Astrocyte (in vitro differentiated cells and primary cell): Measurements from ENCODE around the gene ZNF692. TPM values are rescaled to one million over a fixed set of nuclear protein-coding genes. Genes with fewer than 3 reads are reported as not detected.

Experiments used
- DNase-seq: peaks from one replicate; pipeline ENCODE4 v3.0.0-alpha.2; 2010; ENCODE audit warnings: low read depth
- FAIRE-seq: peaks from 2 replicates; lab custom pipeline; 2011; peaks lifted over from hg19 to GRCh38; lab: Jason Lieb, UNC
- H2AFZ ChIP-seq: 2 replicates; pipeline ENCODE4 v1.6.0; 2012; ENCODE audit warnings: low read depth, low read length, inconsistent platforms
- H3K27ac ChIP-seq: 2 replicates; pipeline ENCODE4 v1.5.1; 2011; ENCODE audit warnings: low read depth, low read length, inconsistent platforms
- H3K27me3 ChIP-seq: 2 replicates; pipeline ENCODE4 v1.6.0; 2011; ENCODE audit warnings: low read length, inconsistent platforms; ENCODE audit not compliant: insufficient read depth
- H3K36me3 ChIP-seq: 2 replicates; pipeline ENCODE4 v1.5.1; 2011; ENCODE audit warnings: low read length, inconsistent platforms; ENCODE audit not compliant: insufficient read depth
- H3K4me1 ChIP-seq: 2 replicates; pipeline ENCODE4 v1.5.1; 2011; ENCODE audit warnings: low read length, inconsistent platforms; ENCODE audit not compliant: insufficient read depth
- H3K4me2 ChIP-seq: 2 replicates; pipeline ENCODE4 v1.6.0; 2012; ENCODE audit warnings: low read length, inconsistent platforms
- H3K4me3 ChIP-seq: 2 replicates; pipeline ENCODE4 v1.5.1; 2011; ENCODE audit warnings: low read depth, mild to moderate bottlenecking, low read length, inconsistent platforms; ENCODE audit not compliant: insufficient read depth
- H3K79me2 ChIP-seq: 2 replicates; pipeline ENCODE4 v1.6.0; 2012; ENCODE audit warnings: mild to moderate bottlenecking, low read length, inconsistent platforms; ENCODE audit not compliant: insufficient read depth
- H3K9ac ChIP-seq: 2 replicates; pipeline ENCODE4 v1.6.0; 2012; ENCODE audit warnings: mild to moderate bottlenecking, low read length, inconsistent platforms
- H3K9me3 ChIP-seq: 2 replicates; pipeline ENCODE4 v1.5.1; 2012; ENCODE audit warnings: low read depth, mild to moderate bottlenecking, low read length, inconsistent platforms; ENCODE audit not compliant: insufficient read depth
- H4K20me1 ChIP-seq: 2 replicates; pipeline ENCODE4 v1.6.0; 2012; ENCODE audit warnings: low read length, inconsistent platforms; ENCODE audit not compliant: insufficient read depth
- H3K27ac Mint-ChIP-seq: one replicate; pipeline ENCODE4 v1.8.0; 2021; ENCODE audit warnings: mild to moderate bottlenecking, mixed read lengths; ENCODE audit not compliant: unreplicated experiment
- H3K27me3 Mint-ChIP-seq: one replicate; pipeline ENCODE4 v1.8.0; 2021; ENCODE audit warnings: low read depth, mixed read lengths; ENCODE audit not compliant: unreplicated experiment
- H3K36me3 Mint-ChIP-seq: one replicate; pipeline ENCODE4 v1.8.0; 2021; ENCODE audit warnings: low read depth, mixed read lengths; ENCODE audit not compliant: unreplicated experiment
- H3K4me1 Mint-ChIP-seq: one replicate; pipeline ENCODE4 v1.8.0; 2021; ENCODE audit warnings: low read depth, mixed read lengths; ENCODE audit not compliant: unreplicated experiment
- H3K4me3 Mint-ChIP-seq: one replicate; pipeline ENCODE4 v1.8.0; 2021; ENCODE audit warnings: mild to moderate bottlenecking, moderate library complexity, mixed read lengths; ENCODE audit not compliant: unreplicated experiment
- H3K9me3 Mint-ChIP-seq: one replicate; pipeline ENCODE4 v1.8.0; 2021; ENCODE audit warnings: mild to moderate bottlenecking, mixed read lengths; ENCODE audit not compliant: unreplicated experiment
- CTCF ChIP-seq: IDR thresholded peaks from 2 replicates; pipeline ENCODE4 v1.5.1; 2011; ENCODE audit warnings: low read depth, mild to moderate bottlenecking, inconsistent platforms, low read length, moderate library complexity; ENCODE audit not compliant: insufficient read depth
- EZH2 ChIP-seq: IDR thresholded peaks from 2 replicates; pipeline ENCODE4 v1.6.1; 2012; ENCODE audit warnings: mild to moderate bottlenecking, low read length, inconsistent platforms; ENCODE audit not compliant: insufficient read depth
- total RNA-seq: library from RNA; stranded (reverse); gene quantifications from 2 replicates; pipeline ENCODE4 v1.2.1, GENCODE V29; 2021

ZNF692 gene
- total RNA-seq, 1 donor from 2014 or later, result 41.4 TPM

DNA sequence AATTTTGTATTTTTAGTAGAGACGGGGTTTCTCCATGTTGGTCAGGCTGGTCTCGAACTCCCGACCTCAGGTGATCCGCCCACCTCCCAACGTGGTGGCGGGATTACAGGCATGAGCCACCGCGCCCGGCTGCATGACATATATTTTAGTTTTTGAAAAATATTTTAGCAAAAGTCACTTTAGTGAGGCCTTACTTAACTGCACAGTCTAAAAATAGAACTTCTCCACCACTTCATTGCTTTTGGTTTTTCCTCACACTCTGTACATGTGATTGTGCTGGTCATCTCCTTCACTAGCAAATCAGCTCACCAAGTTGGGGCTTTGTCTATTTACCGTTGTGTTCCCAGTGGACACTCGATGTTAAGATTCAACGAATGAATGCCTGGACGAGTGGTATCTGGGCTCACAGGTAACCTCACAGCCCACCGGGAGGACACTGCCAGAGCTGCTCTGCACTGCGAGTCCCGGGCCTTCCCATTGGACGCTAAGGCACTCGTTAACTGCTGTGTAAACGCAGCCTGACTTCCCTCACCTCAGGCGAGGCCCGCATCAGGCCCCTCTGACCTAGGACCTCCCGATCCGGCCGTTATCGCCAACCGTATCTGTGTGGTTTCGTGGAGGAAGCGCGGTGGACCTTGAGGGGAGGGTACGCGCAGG, 14.0 kb upstream of the ZNF692 start:
- peak overlapping the region; percentile 82 for H3K27ac ChIP-seq
- Mint-ChIP-seq H3K4me1 (no peaks in the 10 kb centered on the region), H3K4me3 (peak overlapping the region; percentile 94), H3K36me3 (no peaks in the 10 kb centered on the region), H3K27me3 (no peaks in the 10 kb centered on the region), H3K27ac (peak overlapping the region; percentile 97), H3K9me3 (peaks cover 3% of the 10 kb centered on the region)
- no peaks in the 10 kb centered on the region for H3K9me3 ChIP-seq
- FAIRE-seq, result no peak
- DNase-seq, result peak; percentile 74
- peak overlapping the region; percentile 86 for H3K9ac ChIP-seq
- peak overlapping the region; percentile 88 for H3K4me2 ChIP-seq
- no peaks in the 10 kb centered on the region for H3K27me3 ChIP-seq
- no peak for TF ChIP-seq CTCF
- no peak for TF ChIP-seq EZH2
- H2AFZ ChIP-seq, result peak overlapping the region; percentile 81
- H3K4me1 ChIP-seq, result no peaks in the 10 kb centered on the region
- no peaks in the 10 kb centered on the region for H3K79me2 ChIP-seq
- no peaks in the 10 kb centered on the region for H4K20me1 ChIP-seq
- H3K4me3 ChIP-seq, result peak overlapping the region; percentile 67
- no peaks in the 10 kb centered on the region for H3K36me3 ChIP-seq

GRCh38 chr1:248871837-248872401, 13.0 kb upstream of the ZNF692 start:
- Histone ChIP-seq H3K36me3 (no peaks in the 10 kb centered on the region), H3K27ac (no peak overlapping the region), H3K9ac (no peak overlapping the region), H2AFZ (no peak overlapping the region), H3K9me3 (no peaks in the 10 kb centered on the region), H4K20me1 (no peaks in the 10 kb centered on the region), H3K4me1 (no peaks in the 10 kb centered on the region), H3K27me3 (no peaks in the 10 kb centered on the region), H3K4me3 (no peak overlapping the region), H3K79me2 (no peaks in the 10 kb centered on the region), H3K4me2 (peak overlapping the region; percentile 40)
- peak overlapping the region; percentile 94 for H3K4me3 Mint-ChIP-seq
- TF ChIP-seq CTCF (no peak), EZH2 (no peak)
- FAIRE-seq, result no peak
- peaks cover 3% of the 10 kb centered on the region for H3K9me3 Mint-ChIP-seq
- no peaks in the 10 kb centered on the region for H3K36me3 Mint-ChIP-seq
- no peak for DNase-seq
- peak overlapping the region; percentile 97 for H3K27ac Mint-ChIP-seq
- no peaks in the 10 kb centered on the region for H3K27me3 Mint-ChIP-seq
- no peaks in the 10 kb centered on the region for H3K4me1 Mint-ChIP-seq
